ENCODE results near the gene ADIPOQ. TPM values are rescaled to one million over a fixed set of nuclear protein-coding genes. Genes with fewer than 3 reads are reported as not detected.

The ADIPOQ gene
- total RNA-seq, 2 experiments from 2014 or later: not detected

DNA sequence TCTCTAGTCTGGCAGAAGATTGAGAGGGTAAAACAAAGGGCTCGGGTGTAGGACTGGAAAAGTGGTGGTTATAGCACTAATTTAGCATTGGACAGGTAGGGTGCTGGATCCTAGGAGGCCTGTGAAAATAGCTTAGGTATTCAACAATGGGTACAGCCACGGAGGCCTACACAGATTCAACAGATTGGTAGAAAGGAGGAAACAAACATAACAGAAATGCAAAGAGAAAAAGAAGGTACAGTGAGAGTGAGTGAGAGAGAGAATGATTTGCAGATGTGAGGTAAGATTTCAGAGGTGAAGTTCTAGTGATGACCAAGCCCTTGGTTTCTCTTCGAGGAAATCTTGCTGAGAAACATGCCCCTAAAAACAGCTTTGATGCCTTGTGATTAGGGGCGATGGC lies 37.9 kb downstream of the ADIPOQ start:
- peak overlapping the region; percentile 7 for H3K27ac Mint-ChIP-seq
- POLR2A ChIA-PET: interaction anchor here (0.6 to 1.7 kb wide), 6 partner anchors 8 to 59 kb away, joined by 3 to 8 read pairs (median 4); partner anchors contain the start of gene ST6GAL1
- no peaks in the 10 kb centered on the region for H3K9me3 Mint-ChIP-seq
- H3K27me3 ChIP-seq (ENCODE audit: control insufficient read depth in 1 of 2, insufficient read depth in 2 of 2, low read length in 2 of 2): no peaks in the 10 kb centered on the region
- peaks cover 42% of the 10 kb centered on the region for H3K4me1 Mint-ChIP-seq (ENCODE audit: low read depth)
- no peak overlapping the region for H3K27ac ChIP-seq (ENCODE audit: low read depth in 1 of 2, low read length in 2 of 2)
- H3K36me3 Mint-ChIP-seq (ENCODE audit: low read depth): no peaks in the 10 kb centered on the region
- CTCF ChIA-PET: interaction anchor here (1.0 kb wide), 1 partner anchor 51 kb away, joined by 3 read pairs; no protein-coding TSS in a partner anchor
- H3K9me3 ChIP-seq (ENCODE audit: control insufficient read depth in 1 of 2, insufficient read depth in 1 of 2, low read length in 2 of 2): peaks cover 0 to 4% of the 10 kb centered on the region in 2 experiments
- no peak for ATAC-seq (ENCODE audit: poor library complexity)
- H3K4me3 Mint-ChIP-seq: peak overlapping the region; percentile 21
- intact Hi-C loops (cut with DNase I, micrococcal nuclease): no loop called here
- H3K27me3 Mint-ChIP-seq: no peaks in the 10 kb centered on the region
- TF ChIP-seq, protein P1, sequence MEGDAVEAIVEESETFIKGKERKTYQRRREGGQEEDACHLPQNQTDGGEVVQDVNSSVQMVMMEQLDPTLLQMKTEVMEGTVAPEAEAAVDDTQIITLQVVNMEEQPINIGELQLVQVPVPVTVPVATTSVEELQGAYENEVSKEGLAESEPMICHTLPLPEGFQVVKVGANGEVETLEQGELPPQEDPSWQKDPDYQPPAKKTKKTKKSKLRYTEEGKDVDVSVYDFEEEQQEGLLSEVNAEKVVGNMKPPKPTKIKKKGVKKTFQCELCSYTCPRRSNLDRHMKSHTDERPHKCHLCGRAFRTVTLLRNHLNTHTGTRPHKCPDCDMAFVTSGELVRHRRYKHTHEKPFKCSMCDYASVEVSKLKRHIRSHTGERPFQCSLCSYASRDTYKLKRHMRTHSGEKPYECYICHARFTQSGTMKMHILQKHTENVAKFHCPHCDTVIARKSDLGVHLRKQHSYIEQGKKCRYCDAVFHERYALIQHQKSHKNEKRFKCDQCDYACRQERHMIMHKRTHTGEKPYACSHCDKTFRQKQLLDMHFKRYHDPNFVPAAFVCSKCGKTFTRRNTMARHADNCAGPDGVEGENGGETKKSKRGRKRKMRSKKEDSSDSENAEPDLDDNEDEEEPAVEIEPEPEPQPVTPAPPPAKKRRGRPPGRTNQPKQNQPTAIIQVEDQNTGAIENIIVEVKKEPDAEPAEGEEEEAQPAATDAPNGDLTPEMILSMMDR (IDR thresholded peaks at IDR 0.05): no peak
- H3K4me1 ChIP-seq (ENCODE audit: insufficient read depth, low read length): peaks cover 15% of the 10 kb centered on the region
- no peaks in the 10 kb centered on the region for H3K36me3 ChIP-seq (ENCODE audit: insufficient read depth, low read length)
- H3K4me3 ChIP-seq (ENCODE audit: low read length): no peak overlapping the region
- no peak for DNase-seq

DNA sequence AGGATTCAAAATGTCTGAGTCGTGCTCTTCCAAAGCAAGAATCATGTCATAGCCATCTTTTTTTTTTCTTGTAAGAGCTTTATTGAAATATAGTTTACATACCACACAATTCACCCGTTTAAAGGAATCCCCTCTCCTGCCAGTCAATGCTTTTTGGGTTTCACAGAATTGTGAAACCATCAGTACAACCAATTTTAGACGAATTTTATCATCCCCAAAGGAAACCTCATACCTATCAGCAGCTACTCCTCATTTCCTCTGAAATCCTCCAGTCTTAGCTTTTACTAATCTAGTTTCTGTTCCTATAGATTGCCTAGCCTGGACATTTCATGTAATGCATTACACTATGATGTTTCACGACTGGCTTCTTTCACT lies 39.6 kb downstream of the ADIPOQ start:
- intact Hi-C loops (cut with DNase I, micrococcal nuclease): no loop called here
- TF ChIP-seq, protein P1 (IDR thresholded peaks at IDR 0.05): no peak
- no peaks in the 10 kb centered on the region for H3K9me3 Mint-ChIP-seq
- no peak for ATAC-seq (ENCODE audit: poor library complexity)
- Histone ChIP-seq H3K4me1 (ENCODE audit: insufficient read depth, low read length) (peaks cover 15% of the 10 kb centered on the region), H3K4me3 (ENCODE audit: low read length) (no peak overlapping the region), H3K27ac (ENCODE audit: low read depth in 1 of 2, low read length in 2 of 2) (no peak overlapping the region), H3K36me3 (ENCODE audit: insufficient read depth, low read length) (no peaks in the 10 kb centered on the region), H3K9me3 (ENCODE audit: control insufficient read depth in 1 of 2, insufficient read depth in 1 of 2, low read length in 2 of 2) (peaks cover 0 to 4% of the 10 kb centered on the region in 2 experiments), H3K27me3 (ENCODE audit: control insufficient read depth in 1 of 2, insufficient read depth in 2 of 2, low read length in 2 of 2) (no peaks in the 10 kb centered on the region)
- peak in 1 of 14 experiments; percentile 11 for DNase-seq
- no peak overlapping the region for H3K4me3 Mint-ChIP-seq
- no peak overlapping the region for H3K27ac Mint-ChIP-seq
- peaks cover 42% of the 10 kb centered on the region for H3K4me1 Mint-ChIP-seq (ENCODE audit: low read depth)
- CTCF ChIA-PET: no interaction called here
- POLR2A ChIA-PET: interaction anchor here (1.3 to 1.7 kb wide), 2 partner anchors 49 to 99 kb away, joined by 5 read pairs; partner anchors contain the start of genes EIF4A2 and ST6GAL1
- H3K36me3 Mint-ChIP-seq (ENCODE audit: low read depth): no peaks in the 10 kb centered on the region
- no peaks in the 10 kb centered on the region for H3K27me3 Mint-ChIP-seq

DNA sequence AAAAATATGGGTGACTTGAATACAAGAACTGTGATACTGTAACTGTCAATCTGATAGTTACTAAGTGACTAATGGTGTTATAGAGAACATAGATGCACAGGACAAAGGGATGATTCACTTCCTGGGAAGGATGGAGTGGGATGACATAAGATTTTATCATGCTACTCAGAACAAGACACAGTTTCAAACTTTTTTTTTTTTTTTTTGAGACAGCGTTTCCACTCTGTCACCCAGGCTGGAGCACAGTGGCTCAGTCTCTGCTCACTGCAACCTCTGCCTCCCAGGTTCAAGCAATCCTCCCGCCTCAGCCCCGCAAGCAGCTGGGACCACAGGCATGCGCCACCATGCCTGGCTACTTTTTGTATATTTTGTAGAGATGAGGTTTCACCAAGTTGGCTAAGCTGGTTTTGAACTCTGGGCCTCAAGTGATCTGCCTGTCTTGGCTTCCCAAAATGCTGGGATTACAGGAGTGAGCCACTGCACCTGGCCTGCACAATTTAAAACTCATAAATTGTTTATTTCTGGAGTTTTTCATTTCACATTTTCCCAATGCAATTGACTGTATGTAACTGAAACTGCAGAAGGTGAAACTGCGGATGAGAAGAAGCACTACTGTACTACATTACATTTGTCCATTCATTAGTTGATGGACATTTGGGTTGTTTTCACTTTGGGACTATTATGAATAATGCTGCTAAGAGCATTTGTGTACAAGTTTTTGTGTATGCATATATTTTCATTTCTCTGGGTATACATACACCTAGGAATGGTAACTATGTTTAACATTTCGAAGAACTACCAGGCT lies 40.6 kb downstream of the ADIPOQ start:
- H3K27ac ChIP-seq (ENCODE audit: low read depth in 1 of 2, low read length in 2 of 2): no peak overlapping the region
- Mint-ChIP-seq H3K36me3 (ENCODE audit: low read depth) (no peaks in the 10 kb centered on the region), H3K4me1 (ENCODE audit: low read depth) (peaks cover 42% of the 10 kb centered on the region), H3K27ac (no peak overlapping the region), H3K9me3 (no peaks in the 10 kb centered on the region), H3K27me3 (no peaks in the 10 kb centered on the region), H3K4me3 (no peak overlapping the region)
- H3K27me3 ChIP-seq (ENCODE audit: control insufficient read depth in 1 of 2, insufficient read depth in 2 of 2, low read length in 2 of 2): no peaks in the 10 kb centered on the region
- CTCF ChIA-PET: no interaction called here
- POLR2A ChIA-PET: no interaction called here
- H3K4me3 ChIP-seq (ENCODE audit: low read length): no peak overlapping the region
- intact Hi-C loops (cut with DNase I, micrococcal nuclease): no loop called here
- H3K36me3 ChIP-seq (ENCODE audit: insufficient read depth, low read length): no peaks in the 10 kb centered on the region
- ATAC-seq (ENCODE audit: poor library complexity) (peak; percentile 29), DNase-seq (peak in 2 of 14 experiments; percentile 20 to 22)
- H3K9me3 ChIP-seq (ENCODE audit: control insufficient read depth in 1 of 2, insufficient read depth in 1 of 2, low read length in 2 of 2): peaks cover 0 to 4% of the 10 kb centered on the region in 2 experiments
- TF ChIP-seq, protein P1 (IDR thresholded peaks at IDR 0.05): no peak
- peaks cover 15% of the 10 kb centered on the region for H3K4me1 ChIP-seq (ENCODE audit: insufficient read depth, low read length)

All from CD4-positive, alpha-beta T cell (primary cell).